Nephron (organoid): Measurements from ENCODE around the gene RARRES1.

Experiments
- H3K27ac Mint-ChIP-seq, 3 experiments: 2 replicates each; pipeline ENCODE4 v1.8.0; 2020; ENCODE audit warnings: mixed read lengths in 3 of 3, mild to moderate bottlenecking in 2 of 3, moderate library complexity in 1 of 3
- H3K27me3 Mint-ChIP-seq: 2 replicates; pipeline ENCODE4 v1.8.0; 2021; ENCODE audit warnings: low read depth, mild to moderate bottlenecking, moderate library complexity, mixed read lengths
- H3K36me3 Mint-ChIP-seq: 2 replicates; pipeline ENCODE4 v1.8.0; 2020; ENCODE audit warnings: low read depth, mixed read lengths
- H3K4me1 Mint-ChIP-seq: 2 replicates; pipeline ENCODE4 v1.8.0; 2020; ENCODE audit warnings: mixed read lengths
- H3K4me3 Mint-ChIP-seq, 3 experiments: 2 replicates each; pipeline ENCODE4 v1.8.0; 2020; ENCODE audit warnings: mild to moderate bottlenecking in 3 of 3, mixed read lengths in 3 of 3, moderate library complexity in 2 of 3
- H3K9me3 Mint-ChIP-seq: 2 replicates; pipeline ENCODE4 v1.8.0; 2020; ENCODE audit warnings: mixed read lengths
- TF ChIP-seq, protein P1 (sequence below), 3 experiments: fragments of 200-600 bp; sonication (generic); IDR thresholded peaks; one replicate each; pipeline ENCODE4 v1.5.0; 2021; ENCODE audit warnings: antibody characterized with exemption in 3 of 3; ENCODE audit not compliant: unreplicated experiment in 3 of 3

The RARRES1 gene

DNA sequence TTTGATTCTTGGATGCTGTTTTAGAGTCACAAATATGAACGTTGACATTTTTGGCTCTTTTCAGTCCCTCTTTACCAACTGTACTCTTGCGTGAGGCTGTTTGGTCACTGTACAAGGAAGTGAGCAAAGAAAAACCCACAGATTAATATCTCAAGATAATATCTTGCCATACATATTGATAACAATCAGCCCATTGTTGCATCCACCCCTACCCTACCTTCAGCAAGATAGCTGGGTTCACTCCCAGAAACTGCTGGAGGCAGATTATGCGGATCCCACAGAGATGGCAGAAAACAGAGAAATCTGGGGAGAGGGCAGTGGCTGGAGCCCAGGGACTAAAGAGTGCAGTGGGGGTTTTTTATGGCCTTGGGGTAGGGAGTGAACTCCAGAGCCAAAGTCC is 39.7 kb upstream of the RARRES1 start:
- H3K27ac Mint-ChIP-seq: peak overlapping the region in 2 of 3 experiments; percentile 98 to 99
- H3K4me1 Mint-ChIP-seq: peaks cover 77% of the 10 kb centered on the region
- H3K27me3 Mint-ChIP-seq: no peaks in the 10 kb centered on the region
- no peaks in the 10 kb centered on the region for H3K36me3 Mint-ChIP-seq
- H3K9me3 Mint-ChIP-seq: no peaks in the 10 kb centered on the region
- H3K4me3 Mint-ChIP-seq: no peak overlapping the region
- TF ChIP-seq, protein P1, sequence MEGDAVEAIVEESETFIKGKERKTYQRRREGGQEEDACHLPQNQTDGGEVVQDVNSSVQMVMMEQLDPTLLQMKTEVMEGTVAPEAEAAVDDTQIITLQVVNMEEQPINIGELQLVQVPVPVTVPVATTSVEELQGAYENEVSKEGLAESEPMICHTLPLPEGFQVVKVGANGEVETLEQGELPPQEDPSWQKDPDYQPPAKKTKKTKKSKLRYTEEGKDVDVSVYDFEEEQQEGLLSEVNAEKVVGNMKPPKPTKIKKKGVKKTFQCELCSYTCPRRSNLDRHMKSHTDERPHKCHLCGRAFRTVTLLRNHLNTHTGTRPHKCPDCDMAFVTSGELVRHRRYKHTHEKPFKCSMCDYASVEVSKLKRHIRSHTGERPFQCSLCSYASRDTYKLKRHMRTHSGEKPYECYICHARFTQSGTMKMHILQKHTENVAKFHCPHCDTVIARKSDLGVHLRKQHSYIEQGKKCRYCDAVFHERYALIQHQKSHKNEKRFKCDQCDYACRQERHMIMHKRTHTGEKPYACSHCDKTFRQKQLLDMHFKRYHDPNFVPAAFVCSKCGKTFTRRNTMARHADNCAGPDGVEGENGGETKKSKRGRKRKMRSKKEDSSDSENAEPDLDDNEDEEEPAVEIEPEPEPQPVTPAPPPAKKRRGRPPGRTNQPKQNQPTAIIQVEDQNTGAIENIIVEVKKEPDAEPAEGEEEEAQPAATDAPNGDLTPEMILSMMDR (IDR thresholded peaks at IDR 0.05; ENCODE audit: unreplicated experiment in 3 of 3): no peak

DNA sequence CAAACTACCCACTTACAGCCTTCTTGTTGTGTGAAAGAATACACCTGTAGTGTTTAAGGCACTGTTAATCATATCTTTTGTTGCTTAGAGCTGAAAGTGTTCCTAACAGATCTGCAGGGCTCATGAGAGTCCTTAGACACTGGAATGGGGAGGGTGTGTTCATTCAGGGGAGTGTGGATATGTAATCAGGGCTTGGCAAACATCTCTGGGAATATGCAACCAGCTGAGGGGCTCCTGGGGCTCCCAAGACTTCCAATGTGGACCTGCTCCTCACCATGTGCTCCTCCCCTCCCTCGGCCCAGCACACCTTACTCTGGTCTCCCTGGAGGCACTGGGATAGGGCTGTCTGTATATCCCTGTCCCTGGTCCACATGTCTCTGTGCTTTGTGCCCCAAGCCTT is 39.3 kb upstream of the RARRES1 start:
- Mint-ChIP-seq H3K4me3 (no peak overlapping the region), H3K27me3 (no peaks in the 10 kb centered on the region), H3K27ac (peak overlapping the region in 2 of 3 experiments; percentile 98 to 99), H3K36me3 (no peaks in the 10 kb centered on the region), H3K4me1 (peaks cover 81% of the 10 kb centered on the region), H3K9me3 (no peaks in the 10 kb centered on the region)
- TF ChIP-seq, protein P1 (IDR thresholded peaks at IDR 0.05; ENCODE audit: unreplicated experiment in 3 of 3): no peak

DNA sequence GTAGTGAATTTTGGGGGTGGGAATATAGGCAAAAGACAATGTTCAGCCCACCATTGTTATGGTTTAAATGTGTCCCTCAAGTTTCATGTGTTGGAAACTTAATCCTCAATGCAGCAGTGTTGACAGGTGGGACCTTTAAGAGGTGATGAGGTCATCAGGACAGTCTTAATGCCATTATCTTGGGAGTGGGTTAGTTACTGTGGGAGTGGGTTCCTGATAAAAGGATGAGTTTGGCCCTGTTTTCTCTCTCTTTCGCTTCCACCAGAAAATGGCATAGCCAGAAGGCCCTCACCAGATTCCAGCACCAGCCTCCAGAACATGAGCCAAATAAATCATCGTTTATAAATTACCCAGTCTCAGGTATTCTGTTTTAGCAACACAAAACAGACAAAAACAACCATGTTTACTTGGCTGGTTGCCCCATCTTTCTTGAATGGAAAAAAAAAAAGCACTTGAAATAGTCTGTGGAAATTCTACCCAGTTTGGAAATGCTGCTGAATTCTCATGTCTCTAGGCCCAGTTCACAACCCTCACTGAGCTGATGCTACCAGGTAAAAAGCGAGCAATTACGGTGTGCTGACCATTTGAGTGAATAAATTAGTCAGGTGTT is 38.6 kb upstream of the RARRES1 start:
- no peaks in the 10 kb centered on the region for H3K9me3 Mint-ChIP-seq
- TF ChIP-seq, protein P1 (IDR thresholded peaks at IDR 0.05; ENCODE audit: unreplicated experiment in 3 of 3): no peak
- no peaks in the 10 kb centered on the region for H3K27me3 Mint-ChIP-seq
- H3K4me3 Mint-ChIP-seq: no peak overlapping the region
- H3K36me3 Mint-ChIP-seq: no peaks in the 10 kb centered on the region
- H3K27ac Mint-ChIP-seq: peak overlapping the region; percentile 98 to 99 (median 99)
- H3K4me1 Mint-ChIP-seq: peaks cover 85% of the 10 kb centered on the region

DNA sequence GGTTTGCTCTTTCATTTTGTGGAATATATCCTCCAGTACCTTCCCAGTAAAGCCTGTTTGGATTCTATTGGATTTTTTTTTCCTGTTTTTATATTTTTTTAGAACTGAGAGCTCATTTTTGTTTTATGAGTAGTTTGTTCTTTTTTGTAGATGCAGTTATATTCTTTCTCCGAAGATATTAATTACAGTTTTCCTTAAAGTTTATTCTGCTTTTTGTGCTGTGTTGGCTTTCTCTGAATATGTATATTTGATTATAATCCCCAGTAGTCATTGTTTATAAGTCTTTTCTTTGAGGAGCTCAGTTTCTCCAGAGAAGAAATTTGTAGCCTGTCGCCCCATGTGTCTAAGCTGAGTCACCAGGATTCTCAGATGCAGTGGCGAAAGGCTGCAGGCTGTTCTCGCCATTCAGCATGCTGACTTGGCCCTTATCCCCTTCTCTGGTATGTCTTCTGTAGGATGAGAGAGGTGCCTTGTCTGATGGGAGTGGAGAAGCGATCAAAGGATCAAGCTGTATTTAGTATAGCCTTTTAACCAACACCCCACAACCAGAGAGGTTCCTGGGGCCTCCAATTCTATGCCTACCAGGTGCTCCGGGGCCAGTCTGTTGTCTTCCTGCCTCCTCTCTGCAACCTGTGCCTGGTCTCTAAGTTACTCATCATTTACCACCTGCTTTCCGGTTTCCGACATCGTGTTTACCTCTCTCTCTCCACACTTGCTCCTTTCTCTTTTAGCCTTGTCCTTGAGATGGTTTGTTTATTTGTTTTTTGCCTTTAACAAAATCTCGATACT is 37.9 kb upstream of the RARRES1 start:
- TF ChIP-seq, protein P1 (IDR thresholded peaks at IDR 0.05; ENCODE audit: unreplicated experiment in 3 of 3): no peak
- H3K9me3 Mint-ChIP-seq: no peaks in the 10 kb centered on the region
- peaks cover 81% of the 10 kb centered on the region for H3K4me1 Mint-ChIP-seq
- peak overlapping the region in 1 of 3 experiments; percentile 35 for H3K4me3 Mint-ChIP-seq
- no peaks in the 10 kb centered on the region for H3K36me3 Mint-ChIP-seq
- peak overlapping the region; percentile 98 to 99 (median 99) for H3K27ac Mint-ChIP-seq
- H3K27me3 Mint-ChIP-seq: no peaks in the 10 kb centered on the region

DNA sequence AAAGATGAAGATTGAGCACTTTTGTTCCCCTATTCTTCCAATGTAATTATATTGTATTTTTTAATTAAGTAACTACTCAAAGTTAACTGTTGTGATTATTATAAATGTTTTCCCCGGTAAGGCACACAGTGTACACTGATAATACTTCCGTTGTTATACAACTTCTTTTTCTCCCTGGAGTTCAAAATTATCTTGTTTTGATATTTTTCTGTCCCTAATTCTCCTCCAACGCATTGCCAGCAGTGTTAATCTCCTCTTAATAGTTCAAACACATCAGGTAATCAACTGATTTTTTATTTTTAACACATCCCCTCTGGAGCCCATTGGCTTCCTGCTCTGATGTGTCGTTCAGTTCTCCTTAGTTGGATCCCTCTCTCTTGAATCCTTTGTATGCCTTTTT is 37.3 kb upstream of the RARRES1 start:
- H3K27me3 Mint-ChIP-seq: no peaks in the 10 kb centered on the region
- TF ChIP-seq, protein P1 (IDR thresholded peaks at IDR 0.05; ENCODE audit: unreplicated experiment in 3 of 3): no peak
- peak overlapping the region in 2 of 3 experiments; percentile 15 to 35 for H3K4me3 Mint-ChIP-seq
- H3K4me1 Mint-ChIP-seq: peaks cover 81% of the 10 kb centered on the region
- no peaks in the 10 kb centered on the region for H3K9me3 Mint-ChIP-seq
- H3K27ac Mint-ChIP-seq: peak overlapping the region; percentile 98 to 99 (median 99)
- H3K36me3 Mint-ChIP-seq: no peaks in the 10 kb centered on the region
